GM10847 (cell line): ENCODE measurements around the gene GPR18.

ENCODE experiments used
- POLR2A ChIP-seq: IDR thresholded peaks from 2 replicates; pipeline ENCODE4 v1.6.1; 2011; ENCODE audit not compliant: insufficient read length; ENCODE audit errors: extremely low read depth

GPR18 gene

DNA sequence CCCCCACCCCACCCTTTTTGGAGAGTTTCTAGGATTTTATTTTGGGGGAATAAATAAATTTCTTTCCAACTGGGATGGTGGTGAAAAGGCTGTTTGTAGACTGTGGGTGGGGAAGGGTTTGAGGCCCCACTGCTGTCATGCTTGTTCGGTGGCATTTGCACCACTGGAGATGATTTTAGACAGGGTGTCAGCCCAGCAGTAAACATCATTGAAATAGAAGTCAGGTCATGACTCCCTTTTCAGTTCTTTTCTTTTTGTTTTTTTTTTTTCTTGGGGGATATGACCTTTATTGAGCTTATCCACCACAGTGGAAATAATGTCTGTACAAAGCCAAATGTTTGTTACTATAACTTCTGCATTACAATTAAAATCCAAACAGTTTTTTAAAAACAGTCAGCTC is 43.4 kb downstream of the GPR18 start:
- TF ChIP-seq POLR2A, result no peak

DNA sequence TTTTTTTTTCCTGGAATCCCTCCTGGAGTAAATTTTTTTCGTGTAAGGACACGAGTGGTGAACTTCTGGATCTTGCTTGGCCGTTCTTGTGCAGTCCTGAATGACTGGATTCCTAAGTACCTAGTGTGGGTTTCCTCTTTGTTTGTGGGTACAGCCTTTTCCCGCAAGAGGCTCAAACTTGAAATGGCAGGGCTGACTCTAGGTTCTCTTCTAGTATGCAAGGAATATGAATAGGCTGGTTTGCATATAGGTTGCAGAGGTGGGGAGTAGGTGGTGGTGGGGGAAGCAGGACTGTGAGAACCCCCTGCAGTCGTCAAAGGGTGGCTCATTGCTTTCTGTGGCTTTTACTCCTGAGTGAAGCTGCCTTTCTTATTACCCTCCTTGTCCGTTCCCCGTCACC is 43.9 kb downstream of the GPR18 start:
- TF ChIP-seq POLR2A, result no peak

DNA sequence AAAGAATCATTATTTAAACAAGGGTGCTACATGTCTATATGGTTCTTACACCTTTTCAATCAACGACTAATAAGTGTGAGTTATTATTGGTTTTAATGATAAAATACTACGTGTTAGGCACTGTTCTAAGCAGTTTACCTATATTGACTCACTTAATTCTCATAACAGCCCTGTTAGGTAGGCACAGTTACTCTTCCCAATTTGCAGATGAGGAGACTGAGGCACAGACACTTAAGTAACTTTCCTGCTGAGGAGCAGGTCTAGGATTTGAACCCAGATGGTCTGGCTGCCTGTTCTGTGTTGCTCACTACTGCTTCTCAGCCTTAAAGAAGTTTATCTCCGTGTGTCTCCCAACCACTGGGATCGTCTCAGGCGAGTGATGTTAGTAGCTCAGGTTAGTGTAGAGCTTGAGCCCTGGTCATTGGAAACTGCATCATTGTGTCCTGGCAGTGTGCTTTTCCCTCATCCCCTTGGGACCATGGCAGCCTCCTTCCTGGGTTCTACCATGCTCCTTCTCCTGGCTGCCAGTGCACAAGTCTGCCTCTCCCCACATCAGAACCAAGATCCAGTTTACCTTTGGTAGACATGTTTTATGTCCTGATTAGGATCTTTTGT is 46.7 kb downstream of the GPR18 start:
- TF ChIP-seq POLR2A, result no peak

DNA sequence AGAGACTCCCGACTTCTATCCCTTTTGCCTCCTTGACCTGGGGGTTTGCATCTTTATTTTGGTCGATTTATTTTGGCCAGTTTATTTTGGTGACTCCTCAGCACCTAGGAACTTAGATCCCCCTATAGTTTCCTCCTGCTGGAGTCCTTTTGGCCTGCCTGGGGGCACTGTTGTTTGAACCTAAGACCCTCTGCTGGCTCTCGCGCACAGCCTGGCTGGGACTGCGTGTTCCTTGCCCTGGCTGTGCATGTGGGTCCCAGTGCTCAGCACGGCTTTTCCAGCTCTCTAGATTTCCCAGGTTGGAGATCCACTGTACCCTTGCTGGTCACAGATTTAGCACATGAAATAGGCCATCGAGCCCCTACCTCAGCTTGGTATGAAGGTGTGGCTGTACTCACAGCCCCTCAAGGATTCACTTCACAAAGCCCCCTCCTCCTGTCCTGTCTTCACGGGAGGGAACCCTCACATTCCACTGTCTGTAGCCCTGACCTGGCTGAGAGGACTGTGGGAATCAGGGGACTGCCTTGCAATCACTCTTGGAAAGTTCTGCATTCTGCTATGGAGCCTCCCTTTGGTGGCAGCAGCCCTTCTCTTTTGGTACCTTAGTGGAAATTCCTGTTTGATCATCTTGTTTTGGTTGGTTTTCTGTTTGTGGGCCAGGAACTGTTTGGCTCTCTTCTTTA is 49.2 kb downstream of the GPR18 start:
- TF ChIP-seq POLR2A, result no peak

DNA sequence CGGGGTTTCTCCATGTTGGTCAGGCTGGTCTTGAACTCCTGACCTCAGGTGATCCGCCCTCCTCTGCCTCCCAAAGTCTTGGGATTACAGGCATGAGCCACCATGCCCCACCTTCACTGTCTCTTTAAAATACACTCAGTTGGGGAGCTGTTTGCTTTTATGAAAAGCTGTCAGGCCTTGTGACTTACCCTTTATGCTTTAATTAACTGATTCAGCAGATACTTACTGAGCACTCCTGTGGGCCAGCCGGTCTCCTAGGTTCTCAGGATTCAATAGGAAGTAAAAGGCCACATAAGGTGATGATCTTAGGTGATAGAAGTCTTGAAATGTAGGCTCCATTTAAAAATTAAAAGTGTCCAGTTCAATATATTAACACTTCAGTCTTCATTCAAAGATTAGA is 50.0 kb downstream of the GPR18 start:
- no peak for TF ChIP-seq POLR2A

DNA sequence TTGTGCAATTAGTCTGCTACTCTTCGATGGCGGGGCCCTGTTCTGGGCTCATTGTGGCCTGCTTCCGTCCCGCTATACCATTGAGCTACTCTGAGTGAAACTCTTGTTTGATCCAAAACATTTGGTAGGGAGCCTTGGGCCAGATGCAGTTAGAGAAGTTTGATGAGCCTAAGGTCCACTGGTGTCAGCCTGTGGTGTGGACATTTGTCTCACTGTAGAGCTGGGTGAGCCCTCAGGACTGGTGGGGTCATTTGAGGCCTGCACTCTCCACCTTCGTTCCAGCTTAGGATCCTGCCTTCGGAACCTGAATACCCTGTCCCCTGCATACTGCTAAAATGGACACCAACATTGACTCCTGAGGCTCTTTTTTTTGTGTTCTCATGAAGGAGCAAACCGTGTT is 50.7 kb downstream of the GPR18 start:
- no peak for TF ChIP-seq POLR2A

DNA sequence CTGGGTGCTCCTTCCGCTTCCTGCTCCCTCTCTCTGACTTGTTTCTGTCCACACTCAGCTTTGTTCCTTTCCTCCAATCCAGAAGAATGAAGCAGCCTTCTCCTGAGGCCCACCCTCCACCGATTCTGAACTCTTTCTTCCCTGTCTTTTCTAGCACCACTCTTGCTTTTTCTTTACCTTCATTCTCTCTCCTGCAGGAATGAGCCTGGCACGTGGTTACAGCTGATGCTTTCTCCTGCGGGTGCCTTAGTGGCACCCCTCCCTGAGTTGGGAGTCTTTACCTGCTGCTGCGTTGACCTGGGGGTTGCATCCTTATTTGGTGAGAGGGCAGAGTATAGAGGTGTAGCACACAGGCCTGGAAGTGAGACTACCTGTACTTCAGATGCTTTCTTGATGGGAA is 51.3 kb downstream of the GPR18 start:
- no peak for TF ChIP-seq POLR2A

- TF ChIP-seq POLR2A, result no peak
These were observed 52.0 kb downstream of the GPR18 start for GRCh38 chr13:99206226-99206625.

DNA sequence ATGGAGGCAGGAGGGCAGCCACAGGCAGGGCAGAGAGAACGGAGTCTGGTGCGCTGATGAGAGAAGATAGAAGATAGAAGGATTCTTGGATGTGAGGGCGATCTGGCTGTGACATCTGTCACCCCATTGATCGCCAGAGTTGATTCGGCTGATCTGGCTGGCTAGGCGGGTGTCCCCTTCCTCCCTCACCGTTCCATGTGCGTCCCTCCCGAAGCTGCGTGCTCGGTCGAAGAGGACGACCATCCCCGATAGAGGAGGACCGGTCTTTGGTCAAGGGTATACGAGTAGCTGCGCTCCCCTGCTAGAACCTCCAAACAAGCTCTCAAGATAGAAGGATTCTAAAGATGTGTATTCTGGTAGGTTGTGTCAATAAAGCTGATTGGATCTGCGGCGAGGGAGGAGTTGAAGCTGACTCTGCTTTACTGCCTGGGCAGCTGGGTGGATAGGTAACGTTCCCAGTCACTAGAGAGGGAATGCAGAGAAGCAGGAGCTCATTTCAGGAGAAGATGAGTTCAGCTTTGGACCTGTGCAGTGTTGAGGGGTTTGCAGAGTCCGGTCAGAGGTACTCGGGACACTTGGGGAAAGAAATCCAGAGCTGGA is 52.5 kb downstream of the GPR18 start:
- TF ChIP-seq POLR2A, result no peak
